GM20431 (cell line): Measurements from ENCODE around the gene WNK2.
"Not testable (repeated sequence)": the region's sequence is repeated elsewhere in the genome, so short reads cannot be mapped to it uniquely, and the experiment has no call there.

Experiments used
- in situ Hi-C: fragments of 300-500 bp; cut with MseI, MboI; formaldehyde crosslinking; loops from one replicate; pipeline ENCODE4 v1.15.0; 2020; ENCODE audit warnings: low sequenced_read_pairs; ENCODE audit not compliant: unreplicated experiment

The WNK2 gene

DNA sequence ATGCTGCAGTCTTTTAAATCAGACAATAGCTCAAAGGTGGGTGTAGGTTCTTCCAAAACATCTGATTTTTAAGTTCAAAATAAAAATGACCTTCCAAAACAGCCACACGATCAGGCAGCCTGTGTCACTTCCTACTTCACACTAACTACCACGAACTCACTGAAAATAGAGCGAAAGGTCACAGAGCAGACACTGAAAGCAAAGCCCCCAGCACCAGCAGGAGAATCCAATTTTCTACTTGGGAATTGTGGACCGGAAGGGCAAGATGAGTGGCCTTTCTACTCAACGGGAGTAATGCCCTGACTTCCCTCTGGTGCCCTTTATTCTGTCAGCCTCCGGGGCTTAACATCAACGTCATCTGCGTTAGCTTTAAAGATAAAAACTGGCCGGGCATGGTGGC lies 159.7 kb downstream of the WNK2 start:
- in situ Hi-C loops, result no loop called here

DNA sequence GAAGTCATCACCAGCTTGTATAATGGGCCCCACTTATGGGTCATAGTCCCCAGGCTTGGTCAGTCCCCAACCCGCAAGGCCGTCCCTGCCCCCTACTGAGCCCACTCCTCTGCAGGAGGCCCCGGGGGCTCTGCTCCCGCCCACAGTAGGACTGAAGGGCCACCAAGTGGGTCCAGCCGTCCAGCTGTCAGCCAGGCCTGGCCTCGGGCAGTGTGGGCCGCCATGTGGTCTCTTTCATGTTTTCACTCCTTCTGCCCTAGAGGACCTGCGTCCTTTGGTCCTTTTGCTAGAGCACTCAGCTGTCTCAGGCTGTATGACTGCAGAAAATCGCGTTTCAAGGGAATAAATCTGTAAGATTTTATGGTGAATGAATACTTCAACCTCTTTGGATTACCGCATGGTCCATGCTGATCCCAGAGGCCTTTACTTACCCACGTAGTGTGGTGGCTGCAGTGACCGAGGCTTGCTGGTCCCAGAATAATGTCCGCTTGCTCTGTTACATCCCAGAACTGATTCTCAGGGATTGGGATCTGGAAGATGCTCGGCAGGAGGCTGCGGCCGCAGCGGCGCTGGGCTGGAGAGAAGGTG lies 161.8 kb downstream of the WNK2 start:
- in situ Hi-C loops, result no loop called here

DNA sequence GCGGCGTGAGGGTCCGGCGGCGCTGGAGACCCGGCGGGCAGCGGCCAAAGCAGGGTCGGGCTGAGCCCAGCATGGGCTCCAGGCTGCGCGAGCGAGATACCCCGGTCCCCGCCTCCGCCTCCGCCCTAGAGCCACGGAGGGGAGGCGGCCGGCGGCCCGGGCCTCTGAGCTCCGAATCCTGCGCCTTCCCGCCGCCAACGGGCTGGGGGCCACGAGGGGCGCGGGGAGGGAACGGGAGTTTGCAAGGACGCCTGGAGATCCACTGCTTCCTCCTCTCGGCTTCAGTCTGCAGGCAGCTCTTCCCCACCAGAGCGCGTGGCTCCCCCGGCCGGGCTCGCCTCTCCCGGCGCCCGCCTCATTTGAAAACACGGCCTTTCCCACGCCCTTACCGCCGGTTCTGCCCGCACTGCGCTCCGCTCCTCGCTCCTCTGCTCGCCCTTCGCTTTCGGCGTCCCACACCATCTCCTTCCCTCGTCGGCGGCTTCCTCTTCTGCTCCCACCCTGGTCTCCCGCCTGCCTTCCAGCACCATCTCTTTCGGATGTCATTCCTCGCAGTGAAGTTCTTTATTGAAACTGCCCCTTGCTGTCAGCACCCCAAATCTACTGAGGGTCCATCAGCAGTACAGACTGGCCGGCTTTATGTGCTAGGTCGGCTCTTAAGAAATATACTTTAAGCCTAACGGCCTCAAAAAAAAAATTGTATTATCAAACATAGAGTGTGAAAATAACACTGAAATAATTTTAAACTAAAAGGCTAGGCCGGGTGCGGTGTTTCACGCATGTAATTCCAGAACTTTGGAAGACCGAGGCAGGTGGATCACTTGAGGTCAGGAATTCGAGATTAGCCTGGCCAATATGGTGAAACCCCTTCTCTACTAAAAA lies 162.5 kb downstream of the WNK2 start:
- in situ Hi-C loops, result no loop called here

DNA sequence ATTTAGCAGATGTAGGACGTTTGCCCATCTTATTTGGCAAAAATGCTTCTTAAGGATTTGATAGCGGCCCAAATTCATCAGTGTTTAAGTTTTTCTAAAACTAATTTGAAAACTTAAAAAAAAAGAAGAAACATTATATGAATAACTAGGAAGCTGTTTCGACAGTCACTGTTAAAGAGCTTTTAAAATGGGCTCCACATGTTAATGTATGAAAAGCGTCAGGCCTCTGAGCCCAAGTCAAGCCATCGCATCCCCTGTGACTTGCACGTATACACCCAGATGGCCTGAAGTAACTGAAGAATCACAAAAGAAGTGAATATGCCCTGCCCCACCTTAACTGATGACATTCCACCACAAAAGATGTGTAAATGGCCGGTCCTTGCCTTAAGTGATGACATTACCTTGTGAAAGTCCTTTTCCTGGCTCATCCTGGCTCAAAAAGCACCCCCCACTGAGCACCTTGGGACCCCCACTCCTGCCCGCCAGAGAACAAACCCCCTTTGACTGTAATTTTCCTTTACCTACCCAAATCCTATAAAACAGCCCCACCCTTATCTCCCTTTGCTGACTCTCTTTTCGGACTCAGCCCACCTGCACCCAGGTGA lies 163.5 kb downstream of the WNK2 start:
- in situ Hi-C loops, result not testable (repeated sequence)

DNA sequence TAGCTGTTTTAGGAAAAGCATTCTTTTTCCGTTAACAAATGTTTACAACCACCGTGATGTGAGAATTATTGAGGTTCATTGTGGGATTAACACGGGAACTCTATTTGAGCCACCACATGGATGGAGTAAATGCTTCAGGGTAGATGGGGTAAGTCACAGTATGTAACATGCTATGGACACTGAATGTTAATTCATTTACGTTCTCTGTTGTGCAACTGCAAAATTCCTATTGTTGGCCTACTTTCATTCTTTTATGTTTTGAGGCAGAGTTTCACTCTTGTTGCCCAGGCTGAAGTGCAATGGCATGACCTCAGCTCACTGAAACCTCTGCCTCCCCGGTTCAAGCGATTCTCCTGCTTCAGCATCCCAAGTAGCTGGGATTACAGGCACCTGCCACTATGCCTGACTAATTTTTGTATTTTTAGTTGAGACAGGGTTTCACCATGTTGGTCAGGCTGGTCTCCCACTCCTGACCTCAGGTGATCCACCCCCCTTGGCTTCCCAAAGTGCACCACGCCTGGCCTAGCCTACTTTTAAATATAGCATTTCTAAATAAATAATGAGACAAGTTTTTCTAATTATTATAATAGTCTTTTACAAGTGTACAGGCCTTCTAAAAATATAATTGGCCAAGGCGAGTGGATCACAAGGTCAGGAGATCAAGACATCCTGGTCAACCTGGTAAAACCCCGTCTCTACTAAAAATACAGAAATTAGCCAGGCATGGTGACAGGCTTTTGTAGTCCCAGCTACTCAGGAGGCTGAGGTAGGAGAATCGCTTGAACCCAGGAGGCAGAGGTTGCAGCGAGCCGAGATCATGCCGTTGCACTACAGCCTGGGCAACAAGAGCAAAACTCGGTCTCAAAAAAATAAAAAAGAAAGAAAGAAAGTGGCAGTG lies 169.7 kb downstream of the WNK2 start:
- in situ Hi-C loops, result not testable (repeated sequence)

DNA sequence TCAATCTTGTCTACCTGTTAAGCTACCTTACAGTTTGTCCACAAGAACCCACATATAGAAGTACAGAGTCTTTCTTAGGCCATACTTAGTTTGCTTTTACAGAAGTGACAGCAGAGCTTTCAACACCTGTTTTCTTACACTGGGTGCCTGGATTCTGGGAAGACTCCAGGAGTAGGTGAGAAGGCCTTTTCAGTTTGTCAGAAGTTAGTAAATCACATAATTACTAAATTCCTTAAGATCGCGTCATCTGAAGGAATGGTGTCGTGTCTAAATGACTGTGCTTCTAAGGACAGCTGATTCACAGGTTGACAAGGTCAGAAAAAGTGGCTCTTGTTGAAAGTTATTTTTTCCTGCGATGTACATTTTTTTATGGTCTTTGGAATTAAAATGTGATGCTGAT lies 170.5 kb downstream of the WNK2 start:
- in situ Hi-C loops, result no loop called here

DNA sequence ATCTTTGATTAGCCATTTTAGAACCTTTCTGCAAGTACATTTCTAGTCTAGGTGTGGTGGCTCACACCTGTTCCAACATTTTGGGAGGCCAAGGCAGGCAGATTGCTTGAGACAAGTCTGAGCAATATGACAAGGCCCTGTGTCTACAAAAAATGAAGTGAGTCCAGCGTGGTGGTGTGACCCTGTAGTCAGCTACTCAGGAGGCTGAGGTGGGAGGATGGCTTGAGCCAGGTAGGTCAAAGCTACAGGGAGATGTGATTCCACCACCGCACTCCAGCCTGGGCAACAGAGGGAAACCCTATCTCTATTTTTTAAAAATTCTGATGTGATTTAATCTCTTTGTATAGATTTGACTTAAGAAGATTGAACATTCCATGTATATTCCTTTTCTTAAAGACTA lies 171.9 kb downstream of the WNK2 start:
- in situ Hi-C loops, result no loop called here

DNA sequence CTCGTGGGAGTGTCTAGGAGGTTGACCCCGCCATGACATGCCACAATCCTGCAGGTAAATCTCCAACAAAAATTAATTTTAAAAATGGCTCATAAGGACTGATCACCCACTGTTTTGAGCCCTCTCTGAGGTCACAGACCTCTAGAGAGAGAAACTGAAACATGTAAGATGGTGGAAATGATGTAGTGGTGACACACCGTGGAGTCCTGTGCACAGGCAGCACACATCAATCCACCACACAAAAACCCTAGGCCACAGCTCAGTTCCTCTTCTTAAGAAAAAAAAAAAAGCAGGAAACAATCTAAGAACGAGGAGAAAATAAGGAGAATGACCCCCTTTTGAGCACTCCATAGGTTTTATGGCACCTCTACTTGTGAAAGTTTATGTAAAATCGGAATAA lies 173.7 kb downstream of the WNK2 start:
- in situ Hi-C loops, result no loop called here

DNA sequence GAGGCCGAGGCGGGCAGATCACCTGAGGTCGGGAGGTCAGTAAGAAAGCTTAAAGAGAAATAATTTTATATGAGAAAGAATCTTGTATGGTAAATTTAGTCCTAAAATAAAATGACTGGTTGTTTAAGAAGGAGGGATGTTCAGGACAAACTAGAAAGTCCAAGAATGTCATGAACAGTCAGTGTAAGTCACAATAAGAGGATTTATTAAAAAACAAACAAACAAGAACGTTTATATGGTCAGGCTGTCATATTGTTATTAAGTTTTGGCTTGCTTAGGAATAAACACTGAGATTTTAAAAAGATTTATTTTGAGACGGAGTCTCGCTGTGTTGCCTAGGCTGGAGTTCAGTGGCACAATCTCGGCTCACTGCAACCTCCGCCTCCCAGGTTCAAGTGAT lies 176.0 kb downstream of the WNK2 start:
- in situ Hi-C loops, result not testable (repeated sequence)

DNA sequence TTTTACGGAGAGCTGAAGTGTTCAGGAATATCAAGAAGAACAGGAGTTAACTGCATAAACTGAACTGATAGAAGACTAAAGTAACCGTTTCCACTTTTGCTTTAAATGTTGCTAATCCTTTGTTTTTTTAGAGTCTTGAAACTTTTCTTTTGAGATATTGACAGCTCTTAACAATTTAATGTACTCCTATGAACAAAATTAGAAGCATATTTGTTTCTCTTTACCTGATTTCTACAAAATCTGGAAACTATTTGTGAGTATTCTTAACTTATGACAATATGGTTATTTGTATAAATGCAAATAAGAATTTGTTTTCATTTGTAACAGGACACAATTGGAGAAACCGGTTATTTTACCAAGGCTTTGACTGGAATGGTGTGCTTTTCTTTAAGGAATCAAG lies 178.1 kb downstream of the WNK2 start:
- in situ Hi-C loops, result no loop called here

DNA sequence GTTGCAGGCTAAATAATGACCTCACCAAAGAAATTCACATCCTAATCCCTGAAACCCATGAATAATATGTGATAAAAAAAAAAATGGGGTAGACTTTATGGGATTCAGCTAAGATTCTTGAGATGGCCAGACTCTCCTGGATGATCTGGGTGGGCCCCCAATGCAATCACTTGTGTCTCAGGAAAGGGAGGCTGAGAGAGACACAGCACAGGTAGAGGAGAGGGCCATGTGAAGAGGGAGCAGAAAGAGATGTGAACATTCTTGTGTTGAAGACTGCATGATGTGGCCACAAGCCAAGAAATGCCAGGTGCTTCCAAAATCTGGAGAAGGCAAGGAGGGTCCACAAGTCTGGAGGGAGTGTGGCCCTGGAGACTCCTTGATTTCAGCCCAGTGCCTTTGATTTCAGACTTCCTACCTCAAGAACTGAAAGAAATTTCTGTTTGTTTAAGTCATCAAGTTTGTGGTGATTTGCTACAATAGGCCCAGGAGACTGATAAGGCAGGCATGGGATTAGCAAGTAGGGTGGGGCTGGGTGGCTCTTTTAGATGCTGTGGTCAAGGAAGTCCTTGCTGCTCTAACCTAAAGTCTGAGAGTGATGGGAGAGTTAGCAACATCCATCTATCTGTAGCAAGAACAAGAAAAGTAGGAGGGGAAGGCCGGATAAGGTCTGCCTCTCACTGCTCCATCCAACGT lies 180.9 kb downstream of the WNK2 start:
- in situ Hi-C loops, result no loop called here

DNA sequence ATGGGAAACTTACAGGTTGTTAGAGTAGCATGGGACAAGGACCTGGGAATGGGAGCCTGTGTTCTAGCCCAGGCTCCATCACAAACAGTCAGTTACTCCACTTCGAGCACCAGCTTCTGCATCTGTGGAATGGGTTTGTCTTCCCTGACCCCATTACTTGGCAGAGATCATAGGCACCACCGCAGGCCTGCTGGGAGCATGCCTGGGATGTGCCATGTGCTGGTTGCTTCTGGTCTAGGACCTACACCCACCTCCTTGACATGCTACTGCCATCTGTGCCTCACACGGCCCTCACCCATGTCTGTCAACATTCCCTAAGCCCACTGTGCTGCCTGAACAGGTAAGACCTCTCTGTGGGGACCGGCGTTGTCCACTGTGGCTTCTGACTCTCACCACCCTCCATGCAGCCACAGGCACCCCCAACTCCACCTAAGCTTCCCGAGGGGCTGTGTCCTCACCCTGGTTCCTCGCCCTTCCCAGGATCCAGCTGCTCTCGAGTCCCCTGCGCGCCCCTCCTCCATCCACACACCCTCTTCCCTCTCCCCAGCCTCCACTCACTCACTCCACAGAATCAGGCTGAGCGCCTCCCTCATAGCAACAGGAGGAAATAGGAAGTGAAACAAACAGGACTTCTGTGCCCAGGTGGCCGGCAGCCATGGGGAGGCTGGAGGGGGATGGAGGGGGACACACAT lies 181.6 kb downstream of the WNK2 start:
- in situ Hi-C loops, result no loop called here

DNA sequence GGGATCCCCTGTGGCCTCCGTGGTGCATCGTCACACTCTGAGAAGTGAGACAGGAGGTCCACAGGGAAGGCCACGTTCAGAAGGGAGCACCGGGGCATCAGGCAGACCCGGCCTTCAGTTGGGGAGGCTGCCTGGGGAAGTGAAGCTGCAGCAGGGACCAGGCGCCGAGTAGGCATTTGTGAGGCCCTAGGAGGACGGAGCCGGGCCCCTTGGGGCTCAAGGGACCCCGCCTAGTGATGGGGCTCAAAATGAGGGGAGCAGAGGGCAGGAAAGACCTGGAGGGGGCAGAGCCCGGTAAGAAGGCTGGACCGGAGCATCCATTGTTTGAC lies 182.1 kb downstream of the WNK2 start:
- in situ Hi-C loops, result no loop called here

DNA sequence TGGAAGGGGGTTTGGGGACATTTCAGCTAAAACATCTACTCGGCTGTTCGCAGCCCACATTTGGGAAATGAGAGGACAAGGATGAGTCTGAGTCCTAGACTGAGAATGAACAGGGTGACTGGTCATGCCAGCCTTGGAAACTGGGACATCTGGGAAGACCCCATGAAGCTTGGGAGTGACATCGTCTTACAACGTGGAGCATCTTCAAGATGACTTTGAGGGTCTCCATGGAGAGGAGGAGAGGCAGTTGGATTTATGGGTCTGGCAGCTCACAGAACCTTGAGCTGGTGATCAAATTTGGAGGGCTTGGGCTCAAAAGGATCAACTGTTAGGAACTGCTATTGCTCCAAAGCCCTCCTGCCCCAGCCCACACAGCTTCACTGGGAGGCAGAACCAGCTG lies 182.5 kb downstream of the WNK2 start:
- in situ Hi-C loops, result not testable (repeated sequence)

DNA sequence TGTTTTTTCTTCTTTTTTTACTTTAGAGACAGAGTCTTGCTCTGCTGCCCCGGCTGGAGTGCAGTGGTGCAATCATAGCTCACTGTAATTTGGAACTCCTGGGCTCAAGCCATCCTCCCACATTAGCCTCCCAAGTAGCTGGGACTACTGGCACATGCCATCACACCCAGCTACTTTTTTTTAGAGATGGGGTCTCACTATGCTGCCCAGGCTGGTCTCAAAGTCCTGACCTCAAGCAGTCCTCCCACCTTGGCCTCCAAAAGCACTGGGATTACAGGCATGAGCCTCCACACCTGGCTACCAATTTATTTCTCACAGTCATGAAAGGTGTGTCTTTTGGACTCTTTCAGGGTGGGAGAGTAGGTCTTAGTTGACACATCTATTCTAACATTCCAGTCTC lies 184.5 kb downstream of the WNK2 start:
- in situ Hi-C loops, result no loop called here

DNA sequence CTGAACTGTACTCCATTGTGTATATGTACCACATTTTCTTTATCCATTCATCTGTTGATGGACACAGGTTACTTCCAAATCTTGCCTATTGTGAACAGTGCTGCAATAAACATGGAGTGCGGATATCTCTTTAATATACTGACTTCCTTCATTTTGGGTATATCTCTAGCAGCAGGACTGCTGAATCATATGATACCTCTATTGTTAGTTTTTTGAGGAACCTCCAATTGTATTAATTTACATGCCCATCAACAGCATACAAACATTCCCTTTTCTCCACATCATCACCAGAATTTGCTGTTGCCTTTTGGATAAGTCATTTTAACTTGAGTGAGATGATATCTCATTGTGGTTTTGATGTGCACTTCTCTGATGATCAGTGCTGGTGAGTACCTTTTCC lies 185.7 kb downstream of the WNK2 start:
- in situ Hi-C loops, result no loop called here
